PC-3 (cell line): ENCODE data around the gene MYL9. TPM values are rescaled to one million over a fixed set of nuclear protein-coding genes. Genes with fewer than 3 reads are reported as not detected.

Experiments
- ATAC-seq: fragments of 200-7000 bp; cut with Tn5 transposase; 2 replicates; pipeline ENCODE4 v1.9.1; 2020; ENCODE audit warnings: mild to moderate bottlenecking, moderate library complexity
- BruUV-seq: library from RNA; stranded (reverse); fragments of 400-500 nt; replicated peaks from 2 replicates; lab custom pipeline; 2021; lab: Mats Ljungman, UMichigan
- CTCF ChIA-PET: fragments of 300-600 bp; sonication (Branson Sonifier 250); formaldehyde crosslinking; loops from one replicate; lab custom pipeline; 2022; ENCODE audit warnings: antibody characterized with exemption; lab: Charles Lee
- POLR2A ChIA-PET: fragments of 300-600 bp; sonication (Branson Sonifier 250); formaldehyde crosslinking; loops from one replicate; lab custom pipeline; 2022; ENCODE audit warnings: antibody characterized with exemption; ENCODE audit not compliant: unreplicated experiment; lab: Charles Lee
- DNase-seq: peaks from one replicate; pipeline ENCODE4 v3.0.0-alpha.2; 2015
- H2AFZ ChIP-seq: fragments of 300-600 bp; sonication (generic); 2 replicates; pipeline ENCODE4 v1.6.0; 2016; ENCODE audit warnings: antibody characterized with exemption, low read length
- H3F3A ChIP-seq: fragments of 300-600 bp; sonication (generic); one replicate; pipeline ENCODE4 v1.6.0; 2017; ENCODE audit warnings: antibody characterized with exemption, low read length, control low read depth, mild to moderate bottlenecking; ENCODE audit not compliant: unreplicated experiment
- H3K27ac ChIP-seq: fragments of 300-600 bp; sonication (generic); 2 replicates; pipeline ENCODE4 v1.5.1; 2016; ENCODE audit warnings: mild to moderate bottlenecking, low read length
- H3K27me3 ChIP-seq: fragments of 300-600 bp; sonication (generic); 2 replicates; pipeline ENCODE4 v1.6.1; 2016; ENCODE audit warnings: low read length, mixed read lengths
- H3K36me3 ChIP-seq: fragments of 300-600 bp; sonication (generic); 2 replicates; pipeline ENCODE4 v1.6.1; 2016; ENCODE audit warnings: low read depth, mixed run types, low read length, mixed read lengths
- H3K4me1 ChIP-seq: fragments of 300-600 bp; sonication (generic); 2 replicates; pipeline ENCODE4 v1.5.1; 2016; ENCODE audit warnings: low read length; ENCODE audit not compliant: insufficient read depth
- H3K4me2 ChIP-seq: fragments of 300-600 bp; sonication (generic); 2 replicates; pipeline ENCODE4 v1.6.0; 2016; ENCODE audit warnings: low read length
- H3K4me3 ChIP-seq: fragments of 300-600 bp; sonication (generic); 2 replicates; pipeline ENCODE4 v1.5.1; 2016; ENCODE audit warnings: mild to moderate bottlenecking, low read length, mixed read lengths
- H3K79me2 ChIP-seq: fragments of 300-600 bp; sonication (generic); 2 replicates; pipeline ENCODE4 v1.6.1; 2017; ENCODE audit warnings: low read length, mixed read lengths
- H3K9ac ChIP-seq: fragments of 300-600 bp; sonication (generic); 2 replicates; pipeline ENCODE4 v1.6.0; 2016; ENCODE audit warnings: mild to moderate bottlenecking, low read length
- H3K9me2 ChIP-seq: fragments of 300-600 bp; sonication (generic); replicated peaks from 2 replicates; pipeline ENCODE4 v1.6.1; 2016; ENCODE audit warnings: mixed run types, low read length, mixed read lengths
- H3K9me3 ChIP-seq: fragments of 300-600 bp; sonication (generic); 2 replicates; pipeline ENCODE4 v1.6.1; 2016; ENCODE audit warnings: low read length, mixed read lengths
- H4K20me1 ChIP-seq: fragments of 300-600 bp; sonication (generic); 2 replicates; pipeline ENCODE4 v1.6.1; 2016; ENCODE audit warnings: low read length, mixed read lengths
- EZH2 ChIP-seq: fragments of 300-600 bp; sonication (generic); IDR thresholded peaks from one replicate; pipeline ENCODE4 v1.6.1; 2017; ENCODE audit warnings: antibody characterized with exemption, mild to moderate bottlenecking, low read length; ENCODE audit not compliant: unreplicated experiment
- EZH2phosphoT487 ChIP-seq: fragments of 300-600 bp; sonication (generic); IDR thresholded peaks from 2 replicates; pipeline ENCODE4 v1.6.1; 2018; ENCODE audit warnings: mild to moderate bottlenecking, antibody characterized with exemption, low read length, borderline replicate concordance
- intact Hi-C: fragments of 100-400 bp; cut with micrococcal nuclease; formaldehyde crosslinking; loops from 2 replicates; pipeline ENCODE4 v1.9.0; 2023
- total RNA-seq: library from RNA; depleted of rRNA; stranded (reverse); fragments of >200 nt; gene quantifications from 2 replicates; pipeline ENCODE4 v1.2.3, GENCODE V29; 2014
- TF ChIP-seq, protein P1 (sequence below): fragments of 300-600 bp; sonication (generic); conservative IDR thresholded peaks from 2 replicates; pipeline ENCODE4 v1.5.1; 2017; ENCODE audit warnings: antibody characterized with exemption, low read depth, mild to moderate bottlenecking, low read length

The MYL9 gene
- total RNA-seq, 1 experiment from 2014 or later: 12.0 TPM

DNA sequence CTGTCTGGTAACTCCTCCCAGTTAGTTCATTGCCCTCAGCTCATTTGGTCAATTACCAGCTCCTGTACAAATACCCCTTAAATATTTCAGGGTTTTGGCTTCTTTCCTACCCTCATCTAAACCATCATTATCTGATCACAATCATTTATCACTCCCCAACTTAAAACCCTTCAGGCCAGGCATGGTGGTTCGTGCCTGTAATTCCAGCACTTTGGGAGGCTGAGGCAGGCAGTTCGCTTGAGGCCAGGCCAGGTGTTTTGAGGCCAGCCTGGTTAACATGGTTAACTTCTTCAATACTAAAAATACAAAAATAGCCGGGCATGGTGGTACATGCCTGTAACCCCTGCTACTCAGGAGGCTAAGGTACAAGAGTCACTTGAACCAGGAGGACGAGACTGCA lies 41.5 kb downstream of the MYL9 start:
- DNase-seq (no peak), ATAC-seq (no peak)
- H3K4me2 ChIP-seq: no peak overlapping the region
- no peaks in the 10 kb centered on the region for H3K9me3 ChIP-seq
- CTCF ChIA-PET: no interaction called here
- no peaks in the 10 kb centered on the region for H4K20me1 ChIP-seq
- H3K27me3 ChIP-seq: no peaks in the 10 kb centered on the region
- peaks cover 12% of the 10 kb centered on the region; the same call in 1 of the 2 replicates for H3K36me3 ChIP-seq
- H3K4me1 ChIP-seq: peaks cover 15% of the 10 kb centered on the region
- no peak overlapping the region for H3K9ac ChIP-seq
- intact Hi-C loops: no loop called here
- H3F3A ChIP-seq: no peaks in the 10 kb centered on the region
- POLR2A ChIA-PET: interaction anchor here (0.6 kb wide), 1 partner anchor 25 kb away, joined by 4 read pairs; no protein-coding TSS in a partner anchor
- TF ChIP-seq EZH2phosphoT487: no peak
- no peak overlapping the region for H3K27ac ChIP-seq
- no peak overlapping the region for H2AFZ ChIP-seq
- peaks cover 2% of the 10 kb centered on the region for H3K79me2 ChIP-seq
- H3K4me3 ChIP-seq: no peak overlapping the region
- no TSS peak for BruUV-seq
- H3K9me2 ChIP-seq: no peaks in the 10 kb centered on the region

DNA sequence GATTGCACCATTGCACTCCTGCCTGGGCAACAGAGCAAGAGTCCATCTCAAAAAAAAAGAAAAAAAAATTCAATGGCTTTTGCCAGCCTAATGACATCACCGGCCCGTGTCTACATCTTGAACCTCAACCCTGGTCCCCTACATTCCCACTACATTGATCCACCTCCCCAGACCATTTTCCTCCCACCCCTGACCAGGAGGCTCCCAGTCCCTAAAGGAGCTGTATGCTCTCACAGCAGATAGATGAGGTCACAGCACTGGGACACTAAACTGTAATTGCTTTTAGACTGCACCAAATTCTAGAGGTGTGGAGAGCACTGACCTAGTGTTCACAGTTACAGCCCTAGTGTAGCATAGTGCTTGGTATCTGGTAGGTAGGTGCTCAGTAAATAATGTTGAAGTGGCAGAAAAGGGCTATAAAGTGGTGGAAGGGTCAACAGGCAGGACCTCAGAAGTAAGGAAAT lies 42.7 kb downstream of the MYL9 start:
- no peaks in the 10 kb centered on the region for H3F3A ChIP-seq
- no peaks in the 10 kb centered on the region for H3K9me3 ChIP-seq
- no peak overlapping the region for H3K9ac ChIP-seq
- TF ChIP-seq, protein P1, sequence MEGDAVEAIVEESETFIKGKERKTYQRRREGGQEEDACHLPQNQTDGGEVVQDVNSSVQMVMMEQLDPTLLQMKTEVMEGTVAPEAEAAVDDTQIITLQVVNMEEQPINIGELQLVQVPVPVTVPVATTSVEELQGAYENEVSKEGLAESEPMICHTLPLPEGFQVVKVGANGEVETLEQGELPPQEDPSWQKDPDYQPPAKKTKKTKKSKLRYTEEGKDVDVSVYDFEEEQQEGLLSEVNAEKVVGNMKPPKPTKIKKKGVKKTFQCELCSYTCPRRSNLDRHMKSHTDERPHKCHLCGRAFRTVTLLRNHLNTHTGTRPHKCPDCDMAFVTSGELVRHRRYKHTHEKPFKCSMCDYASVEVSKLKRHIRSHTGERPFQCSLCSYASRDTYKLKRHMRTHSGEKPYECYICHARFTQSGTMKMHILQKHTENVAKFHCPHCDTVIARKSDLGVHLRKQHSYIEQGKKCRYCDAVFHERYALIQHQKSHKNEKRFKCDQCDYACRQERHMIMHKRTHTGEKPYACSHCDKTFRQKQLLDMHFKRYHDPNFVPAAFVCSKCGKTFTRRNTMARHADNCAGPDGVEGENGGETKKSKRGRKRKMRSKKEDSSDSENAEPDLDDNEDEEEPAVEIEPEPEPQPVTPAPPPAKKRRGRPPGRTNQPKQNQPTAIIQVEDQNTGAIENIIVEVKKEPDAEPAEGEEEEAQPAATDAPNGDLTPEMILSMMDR: no peak
- TF ChIP-seq EZH2phosphoT487 (no peak), EZH2 (no peak)
- no peak overlapping the region for H3K4me3 ChIP-seq
- no peak overlapping the region for H2AFZ ChIP-seq
- H4K20me1 ChIP-seq: no peaks in the 10 kb centered on the region
- H3K9me2 ChIP-seq: no peaks in the 10 kb centered on the region
- H3K27ac ChIP-seq: no peak overlapping the region
- no TSS peak for BruUV-seq
- no peaks in the 10 kb centered on the region for H3K79me2 ChIP-seq
- POLR2A ChIA-PET: no interaction called here
- CTCF ChIA-PET: no interaction called here
- no peak for ATAC-seq
- intact Hi-C loops: no loop called here
- peaks cover 15% of the 10 kb centered on the region for H3K4me1 ChIP-seq
- H3K4me2 ChIP-seq: no peak overlapping the region
- no peak for DNase-seq
- no peaks in the 10 kb centered on the region for H3K27me3 ChIP-seq
- H3K36me3 ChIP-seq: peaks cover 9% of the 10 kb centered on the region; the same call in 1 of the 2 replicates

DNA sequence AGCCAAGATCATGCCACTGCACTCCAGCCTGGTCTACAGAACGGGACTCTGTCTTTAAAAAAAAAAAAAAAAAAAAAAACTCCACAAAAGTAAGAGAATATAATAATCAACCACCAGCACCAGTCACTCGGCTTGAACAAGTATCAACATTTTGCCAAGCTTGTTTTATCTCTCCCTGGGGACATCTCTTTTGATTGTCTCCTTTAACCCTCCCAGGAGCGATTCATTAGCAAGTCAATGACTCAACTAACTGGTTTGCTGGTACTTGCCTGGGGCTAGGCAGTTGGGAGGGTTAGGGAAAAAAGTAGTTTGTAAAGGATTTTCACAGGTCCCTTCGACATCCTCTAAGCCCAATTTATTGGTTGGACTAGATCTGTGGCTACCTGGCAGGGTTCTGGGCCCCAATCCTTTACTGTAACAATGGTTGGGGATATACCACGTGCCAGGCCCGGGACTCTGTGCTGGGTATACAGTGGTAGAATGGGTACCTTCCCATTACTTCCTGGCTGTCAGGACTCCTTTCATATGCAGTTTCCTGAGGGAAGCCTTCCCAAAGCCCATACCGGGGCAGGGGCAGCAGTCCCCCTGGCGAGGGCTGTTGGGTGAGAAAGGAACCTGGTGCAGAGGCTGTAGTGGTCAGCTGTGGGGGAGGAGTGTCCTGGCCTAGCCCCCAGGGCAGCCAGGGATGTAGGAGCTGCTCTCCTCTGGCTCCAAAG lies 44.2 kb downstream of the MYL9 start:
- Histone ChIP-seq H4K20me1 (no peaks in the 10 kb centered on the region), H3K4me2 (no peak overlapping the region), H3K9ac (no peak overlapping the region), H3K27ac (peak overlapping the region; percentile 29), H3F3A (no peaks in the 10 kb centered on the region), H3K9me3 (no peaks in the 10 kb centered on the region), H3K4me3 (no peak overlapping the region), H3K79me2 (no peaks in the 10 kb centered on the region), H3K27me3 (no peaks in the 10 kb centered on the region), H2AFZ (no peak overlapping the region), H3K9me2 (no peaks in the 10 kb centered on the region), H3K4me1 (peaks cover 15% of the 10 kb centered on the region), H3K36me3 (peaks cover 4% of the 10 kb centered on the region; the same call in 1 of the 2 replicates)
- ChIA-PET POLR2A (no interaction called here), CTCF (interaction anchor here (0.7 to 1.1 kb wide), 2 partner anchors 20 to 169 kb away, joined by 4 to 12 read pairs; partner anchors contain the start of gene RAB5IF)
- intact Hi-C loops: no loop called here
- no TSS peak for BruUV-seq
- ATAC-seq: peak; percentile 85
- TF ChIP-seq EZH2phosphoT487 (no peak), EZH2 (no peak)
- TF ChIP-seq, protein P1: no peak
- DNase-seq: peak; percentile 88
